Omental fat pad (tissue), 4 donors: ENCODE results near the gene DLG2. TPM values are rescaled to one million over a fixed set of nuclear protein-coding genes. Genes with fewer than 3 reads are reported as not detected.
A peak's percentile ranks its signal among the peaks of the same experiment; 100 is the strongest.

ENCODE experiments used
- ATAC-seq: fragments of 150-250 bp; one replicate; pipeline ENCODE4 v1.9.1; 2016; ENCODE audit warnings: mild to moderate bottlenecking, moderate library complexity; ENCODE audit not compliant: low FRiP score
- DNase-seq: peaks from one replicate; pipeline ENCODE4 v3.0.0-alpha.2; 2019; ENCODE audit warnings: low spot score
- CTCF ChIP-seq, 3 donors: fragments of 450-650 bp; IDR thresholded peaks; one replicate each; pipeline ENCODE4 v1.5.1; 2016 to 2017; ENCODE audit warnings: antibody characterized with exemption in 3 of 3, mild to moderate bottlenecking in 3 of 3, moderate library complexity in 2 of 3
- total RNA-seq, 4 donors: library from RNA; depleted of rRNA; stranded (reverse); fragments of >200 nt; gene quantifications; one replicate each; pipeline ENCODE4 v1.1.0, GENCODE V29; 2016

DLG2 gene
- total RNA-seq, 4 donors from 2014 or later = 4.8 to 13.2 (median 8.1) TPM

GRCh38 chr11:83641511-83641910 is 1985.6 kb downstream of the DLG2 start:
- ATAC-seq (peak; percentile 70), DNase-seq (no peak)
- TF ChIP-seq CTCF (IDR thresholded peaks at IDR 0.05) = no peak

DNA sequence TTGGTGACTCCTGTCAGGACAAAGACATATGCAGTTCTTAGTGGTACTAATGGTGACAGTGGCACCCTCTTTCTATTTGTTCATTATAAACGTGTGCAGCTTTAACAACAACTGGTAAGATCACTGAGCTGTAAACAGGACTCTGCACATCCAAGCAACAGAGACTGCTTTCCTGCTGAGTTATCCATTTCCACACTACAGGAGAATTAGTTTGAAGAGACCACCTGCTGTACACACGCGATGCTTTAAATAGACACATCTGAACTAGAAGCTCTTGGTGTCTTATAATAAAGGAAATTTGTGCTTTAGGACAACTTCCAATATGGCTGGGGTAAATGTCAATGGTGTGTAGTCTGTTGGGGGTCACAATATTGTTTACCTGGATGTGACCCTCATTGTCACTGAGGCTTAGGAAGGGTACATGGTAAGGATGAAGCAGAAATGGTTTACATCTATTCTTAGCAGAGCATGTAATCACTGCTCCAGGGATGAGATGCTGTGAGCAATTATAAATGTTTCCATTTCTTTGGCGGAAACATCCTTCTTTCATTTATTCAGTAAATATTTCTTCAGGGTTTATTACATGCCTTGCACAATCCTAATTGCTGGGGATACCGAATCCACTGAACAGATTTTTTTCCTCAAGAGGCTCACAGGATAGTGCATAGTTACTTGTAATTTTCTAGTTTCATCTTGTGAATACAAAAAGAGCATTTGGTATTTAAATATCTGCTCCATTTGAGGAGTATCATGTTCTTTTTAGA is 1987.0 kb downstream of the DLG2 start:
- TF ChIP-seq CTCF (IDR thresholded peaks at IDR 0.05) = no peak
- ATAC-seq = no peak
- DNase-seq = no peak

DNA sequence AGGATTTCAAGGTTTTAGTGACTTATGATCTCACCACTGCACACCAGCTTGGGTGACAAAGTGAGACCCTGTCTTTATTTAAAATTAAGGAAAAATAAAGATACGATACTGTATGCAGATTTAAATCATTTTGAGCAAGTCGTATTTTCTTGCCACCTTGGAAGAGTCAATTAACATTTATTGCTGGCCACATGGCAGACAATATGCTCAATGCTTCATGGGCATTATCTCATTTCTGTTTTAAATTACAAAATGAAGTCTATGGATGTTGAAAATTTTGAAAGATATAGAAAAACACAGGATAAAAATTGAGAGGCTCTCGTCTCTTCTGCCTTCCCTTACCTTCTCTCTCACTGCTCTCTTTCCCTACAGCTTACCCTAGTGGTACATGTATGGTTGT is 1992.0 kb downstream of the DLG2 start:
- TF ChIP-seq CTCF (IDR thresholded peaks at IDR 0.05) = no peak
- no peak for DNase-seq
- no peak for ATAC-seq

GRCh38 chr11:83630211-83630610 is 1996.9 kb downstream of the DLG2 start:
- ATAC-seq (no peak), DNase-seq (no peak)
- no peak for TF ChIP-seq CTCF (IDR thresholded peaks at IDR 0.05)

- no peak for DNase-seq
- no peak for TF ChIP-seq CTCF (IDR thresholded peaks at IDR 0.05)
- ATAC-seq = no peak
These were observed 1997.4 kb downstream of the DLG2 start for GRCh38 chr11:83629775-83630174.

GRCh38 chr11:83628622-83629355 is 1998.4 kb downstream of the DLG2 start:
- ATAC-seq (no peak), DNase-seq (no peak)
- no peak for TF ChIP-seq CTCF (IDR thresholded peaks at IDR 0.05)

DNA sequence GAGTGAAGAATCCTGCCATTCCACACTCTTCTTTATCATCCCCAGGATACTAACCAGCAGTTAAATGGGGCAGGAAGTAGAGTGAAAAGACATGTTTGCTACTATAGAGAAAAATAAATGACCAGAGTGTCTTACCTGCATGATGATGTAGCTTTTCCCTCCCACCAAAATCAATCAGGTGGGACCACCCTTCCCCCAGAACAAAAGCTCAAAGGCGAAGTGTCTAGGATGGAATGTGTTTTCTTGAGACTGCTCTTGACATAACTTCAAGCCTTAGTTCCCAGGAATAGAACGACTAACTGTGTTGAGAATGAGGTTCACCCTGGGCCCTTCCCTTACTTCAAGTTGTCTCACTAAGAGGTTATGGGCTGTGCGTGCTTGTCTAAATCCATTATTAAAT is 2001.8 kb downstream of the DLG2 start:
- DNase-seq (no peak), ATAC-seq (no peak)
- TF ChIP-seq CTCF (IDR thresholded peaks at IDR 0.05) = no peak
